Loucy (cell line): ENCODE data around the gene CLEC16A.

Experiments used
- H2AFZ ChIP-seq: fragments of 200-600 bp; sonication (generic); 2 replicates; pipeline ENCODE4 v1.6.0; 2016; ENCODE audit warnings: antibody characterized with exemption, mild to moderate bottlenecking, low read length, moderate library complexity
- H3F3A ChIP-seq: fragments of 200-600 bp; 2 replicates; pipeline ENCODE4 v1.6.0; 2016; ENCODE audit warnings: antibody characterized with exemption, low read depth, mild to moderate bottlenecking
- H3K27me3 ChIP-seq: fragments of 200-600 bp; sonication (generic); 2 replicates; pipeline ENCODE4 v1.6.1; 2014; ENCODE audit warnings: low read length, mild to moderate bottlenecking; ENCODE audit not compliant: insufficient read depth, poor library complexity, severe bottlenecking
- H3K36me3 ChIP-seq: fragments of 200-600 bp; sonication (generic); 2 replicates; pipeline ENCODE4 v1.6.1; 2016; ENCODE audit warnings: low read length; ENCODE audit not compliant: insufficient read depth
- H3K4me1 ChIP-seq: fragments of 200-600 bp; sonication (generic); 2 replicates; pipeline ENCODE4 v1.5.1; 2014; ENCODE audit warnings: low read length, mild to moderate bottlenecking; ENCODE audit not compliant: insufficient read depth, poor library complexity, severe bottlenecking
- H3K4me2 ChIP-seq: fragments of 200-600 bp; sonication (generic); 2 replicates; pipeline ENCODE4 v1.6.0; 2014; ENCODE audit warnings: antibody characterized with exemption, low read length, low read depth, mild to moderate bottlenecking; ENCODE audit not compliant: poor library complexity, severe bottlenecking
- H3K4me3 ChIP-seq: fragments of 200-600 bp; sonication (generic); 2 replicates; pipeline ENCODE4 v1.5.1; 2014; ENCODE audit warnings: low read length, mild to moderate bottlenecking, mixed read lengths; ENCODE audit not compliant: poor library complexity, severe bottlenecking
- H3K79me2 ChIP-seq: fragments of 200-600 bp; sonication (generic); 2 replicates; pipeline ENCODE4 v1.6.1; 2014; ENCODE audit warnings: low read length; ENCODE audit not compliant: insufficient read depth
- H3K9ac ChIP-seq: fragments of 200-600 bp; sonication (generic); 2 replicates; pipeline ENCODE4 v1.6.0; 2014; ENCODE audit warnings: mild to moderate bottlenecking, low read depth, low read length, moderate library complexity; ENCODE audit not compliant: poor library complexity, severe bottlenecking
- H3K9me2 ChIP-seq: fragments of 200-600 bp; sonication (generic); replicated peaks from 2 replicates; pipeline ENCODE4 v1.6.1; 2016; ENCODE audit warnings: low read depth, low read length, mixed read lengths
- H3K9me3 ChIP-seq: fragments of 200-600 bp; sonication (generic); 2 replicates; pipeline ENCODE4 v1.6.1; 2014; ENCODE audit warnings: mild to moderate bottlenecking, antibody characterized with exemption, low read length, low read depth; ENCODE audit not compliant: insufficient read depth
- H4K20me1 ChIP-seq: fragments of 200-600 bp; sonication (generic); 2 replicates; pipeline ENCODE4 v1.6.0; 2014; ENCODE audit warnings: antibody characterized with exemption, low read length, mild to moderate bottlenecking; ENCODE audit not compliant: insufficient read depth, poor library complexity, severe bottlenecking
- EZH2phosphoT487 ChIP-seq: fragments of 200-600 bp; IDR thresholded peaks from 2 replicates; pipeline ENCODE4 v1.6.1; 2018; ENCODE audit warnings: antibody characterized with exemption, mild to moderate bottlenecking, moderate library complexity, borderline replicate concordance
- TF ChIP-seq, protein P1 (sequence below): fragments of 200-600 bp; sonication (generic); conservative IDR thresholded peaks from 2 replicates; pipeline ENCODE4 v1.5.1; 2014; ENCODE audit warnings: mild to moderate bottlenecking, antibody characterized with exemption, low read length

Gene CLEC16A

GRCh38 chr16:11139326-11140097 lies 195.1 kb downstream of the CLEC16A start:
- H3K79me2 ChIP-seq, result no peaks in the 10 kb centered on the region
- H3K36me3 ChIP-seq, result peaks cover 5% of the 10 kb centered on the region; the same call in 1 of the 2 replicates
- H3K9me3 ChIP-seq, result no peaks in the 10 kb centered on the region
- H3K27me3 ChIP-seq, result no peaks in the 10 kb centered on the region
- no peaks in the 10 kb centered on the region for H3K9me2 ChIP-seq
- no peaks in the 10 kb centered on the region for H3F3A ChIP-seq
- H3K4me2 ChIP-seq, result peak overlapping the region; percentile 27
- TF ChIP-seq, protein P1, sequence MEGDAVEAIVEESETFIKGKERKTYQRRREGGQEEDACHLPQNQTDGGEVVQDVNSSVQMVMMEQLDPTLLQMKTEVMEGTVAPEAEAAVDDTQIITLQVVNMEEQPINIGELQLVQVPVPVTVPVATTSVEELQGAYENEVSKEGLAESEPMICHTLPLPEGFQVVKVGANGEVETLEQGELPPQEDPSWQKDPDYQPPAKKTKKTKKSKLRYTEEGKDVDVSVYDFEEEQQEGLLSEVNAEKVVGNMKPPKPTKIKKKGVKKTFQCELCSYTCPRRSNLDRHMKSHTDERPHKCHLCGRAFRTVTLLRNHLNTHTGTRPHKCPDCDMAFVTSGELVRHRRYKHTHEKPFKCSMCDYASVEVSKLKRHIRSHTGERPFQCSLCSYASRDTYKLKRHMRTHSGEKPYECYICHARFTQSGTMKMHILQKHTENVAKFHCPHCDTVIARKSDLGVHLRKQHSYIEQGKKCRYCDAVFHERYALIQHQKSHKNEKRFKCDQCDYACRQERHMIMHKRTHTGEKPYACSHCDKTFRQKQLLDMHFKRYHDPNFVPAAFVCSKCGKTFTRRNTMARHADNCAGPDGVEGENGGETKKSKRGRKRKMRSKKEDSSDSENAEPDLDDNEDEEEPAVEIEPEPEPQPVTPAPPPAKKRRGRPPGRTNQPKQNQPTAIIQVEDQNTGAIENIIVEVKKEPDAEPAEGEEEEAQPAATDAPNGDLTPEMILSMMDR, result no peak
- TF ChIP-seq EZH2phosphoT487, result no peak
- H2AFZ ChIP-seq, result no peak overlapping the region
- H3K4me3 ChIP-seq, result peak overlapping the region; percentile 13
- no peaks in the 10 kb centered on the region for H4K20me1 ChIP-seq
- peaks cover 23% of the 10 kb centered on the region for H3K4me1 ChIP-seq
- H3K9ac ChIP-seq, result no peak overlapping the region

DNA sequence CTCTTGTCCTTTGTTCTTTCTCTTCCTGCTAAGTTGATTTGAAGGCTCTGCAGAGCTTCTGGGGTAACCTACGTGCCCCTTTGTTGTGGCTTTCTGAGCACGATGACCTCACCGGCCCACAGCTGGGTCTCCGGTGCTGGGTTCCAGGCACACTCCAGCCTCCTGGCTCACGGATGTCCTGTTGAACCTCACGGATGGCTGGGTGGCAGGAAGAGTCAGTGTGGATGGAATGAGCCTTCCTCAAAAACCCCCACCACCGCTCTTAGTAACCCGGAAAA lies 195.7 kb downstream of the CLEC16A start:
- Histone ChIP-seq H3K9me3 (no peaks in the 10 kb centered on the region), H3K27me3 (no peaks in the 10 kb centered on the region), H3K36me3 (peaks cover 5% of the 10 kb centered on the region; the same call in 1 of the 2 replicates), H3K4me1 (peaks cover 23% of the 10 kb centered on the region), H2AFZ (no peak overlapping the region), H3K4me2 (peak overlapping the region; percentile 22), H3K4me3 (no peak overlapping the region), H3K9ac (no peak overlapping the region), H3F3A (no peaks in the 10 kb centered on the region), H3K79me2 (no peaks in the 10 kb centered on the region), H3K9me2 (no peaks in the 10 kb centered on the region), H4K20me1 (no peaks in the 10 kb centered on the region)
- TF ChIP-seq, protein P1, result no peak
- no peak for TF ChIP-seq EZH2phosphoT487

DNA sequence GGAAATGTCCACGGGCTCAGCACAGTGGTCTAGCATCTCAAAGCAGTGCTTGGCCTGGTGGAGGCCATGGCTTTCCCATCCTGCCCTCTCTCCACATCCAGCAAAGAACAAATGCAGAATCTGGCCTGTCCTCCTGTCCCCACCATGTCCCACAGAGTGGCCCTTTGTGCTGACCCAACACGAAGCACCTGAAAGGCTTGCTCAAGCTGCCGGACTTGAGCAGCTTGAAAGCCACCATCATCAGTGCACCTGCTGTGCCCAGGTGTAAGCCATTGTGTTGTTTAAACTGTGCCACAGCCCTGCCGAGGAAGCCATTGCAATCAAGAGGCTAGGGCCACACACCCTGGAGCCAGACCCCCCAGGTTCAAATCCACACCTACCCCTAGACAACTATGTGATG lies 196.1 kb downstream of the CLEC16A start:
- Histone ChIP-seq H3K4me1 (peaks cover 23% of the 10 kb centered on the region), H4K20me1 (no peaks in the 10 kb centered on the region), H3K4me3 (no peak overlapping the region), H3K4me2 (peak overlapping the region; percentile 22), H3K9me2 (no peaks in the 10 kb centered on the region), H3K36me3 (peaks cover 5% of the 10 kb centered on the region; the same call in 1 of the 2 replicates), H3K79me2 (no peaks in the 10 kb centered on the region), H2AFZ (no peak overlapping the region), H3K9ac (no peak overlapping the region), H3K27me3 (no peaks in the 10 kb centered on the region), H3F3A (no peaks in the 10 kb centered on the region), H3K9me3 (no peaks in the 10 kb centered on the region)
- TF ChIP-seq EZH2phosphoT487, result no peak
- TF ChIP-seq, protein P1, result no peak
